PC-9 (cell line): Measurements from ENCODE around the gene MAPKAPK2.

Experiments
- CTCF ChIP-seq: fragments of 200-600 bp; sonication (generic); conservative IDR thresholded peaks from 2 replicates; pipeline ENCODE4 v1.6.1; 2017; ENCODE audit warnings: mixed run types, antibody characterized with exemption, mild to moderate bottlenecking, moderate library complexity
- EZH2 ChIP-seq: fragments of 200-600 bp; sonication (generic); IDR thresholded peaks from 2 replicates; pipeline ENCODE4 v1.8.0; 2017; ENCODE audit warnings: antibody characterized with exemption, low read depth

GRCh38 chr1:206719169-206719839, 34.6 kb downstream of the MAPKAPK2 start:
- TF ChIP-seq CTCF (no peak), EZH2 (no peak)
